Measurements from ENCODE around the gene UBXN7.

GRCh38 chr3:196397941-196398340 lies 34.3 kb downstream of the UBXN7 start:
- TF ChIP-seq CTCF (IDR thresholded peaks at IDR 0.05): no peak
- no peak for TF ChIP-seq POLR2A (IDR thresholded peaks at IDR 0.05)
